H1 (cell line): ENCODE measurements around the gene OR5C1. TPM values are rescaled to one million over a fixed set of nuclear protein-coding genes. Genes with fewer than 3 reads are reported as not detected.

Experiments
- polyA plus RNA-seq, 7 experiments: library from polyadenylated mRNA; depleted of rRNA in 3 of 7; stranded (reverse) in 5 of 7; unstranded in 2 of 7; fragments of >200 nt in 5 of 7; fragments of 200-250 nt in 2 of 7; gene quantifications; 1 replicate in 5 of 7; 2 replicates in 1 of 7; 4 replicates in 1 of 7; pipeline versions ENCODE4 v1.2.1 to v1.2.3, GENCODE V29; 2011 to 2013; ENCODE audit warnings: missing spikeins in 2 of 7, mixed read lengths in 2 of 7
- total RNA-seq: library from RNA; stranded (reverse); fragmentation: NEBNext Ultra II Directional; extraction: Animal tissue kit (Norgen Biotek cat#: 25700); gene quantifications from 2 replicates; pipeline ENCODE4 v1.2.1, GENCODE V29; 2021

The OR5C1 gene
- total and polyA plus RNA-seq, 2 of the 8 experiments (the other 6 are each of a cell fraction or from before 2014, with no cell fraction given), result not detected

Other genes with a start within 250 kb of the OR5C1 start
- gene OR1N2, start 235.8 kb upstream of the OR5C1 start, total RNA-seq, result not detected in 2 replicates
- not detected in 2 replicates for gene OR1N2, start 235.8 kb upstream of the OR5C1 start, polyA plus RNA-seq (2011; rRNA removed)
- not detected in 2 replicates for gene OR1L8, start 205.5 kb upstream of the OR5C1 start, total RNA-seq
- not detected in 2 replicates for gene OR1L8, start 205.5 kb upstream of the OR5C1 start, polyA plus RNA-seq (2011; rRNA removed)
- gene OR1Q1, start 174.2 kb upstream of the OR5C1 start, total RNA-seq, result not detected in 2 replicates
- not detected in 2 replicates for gene OR1Q1, start 174.2 kb upstream of the OR5C1 start, polyA plus RNA-seq (2011; rRNA removed)
- not detected in 2 replicates for gene OR1B1, start 131.3 kb upstream of the OR5C1 start, total RNA-seq
- gene OR1B1, start 131.3 kb upstream of the OR5C1 start, polyA plus RNA-seq (2011; rRNA removed), result not detected in 2 replicates
- gene OR1L1, start 127.2 kb upstream of the OR5C1 start, total RNA-seq, result not detected in 2 replicates
- gene OR1L1, start 127.2 kb upstream of the OR5C1 start, polyA plus RNA-seq (2011; rRNA removed), result not detected in 2 replicates
- not detected in 2 replicates for gene OR1L3, start 113.8 kb upstream of the OR5C1 start, total RNA-seq
- gene OR1L3, start 113.8 kb upstream of the OR5C1 start, polyA plus RNA-seq (2011; rRNA removed), result not detected in 2 replicates
- not detected in 2 replicates for gene OR1L4, start 64.9 kb upstream of the OR5C1 start, total RNA-seq
- not detected in 2 replicates for gene OR1L4, start 64.9 kb upstream of the OR5C1 start, polyA plus RNA-seq (2011; rRNA removed)
- gene OR1L6, start 46.6 kb upstream of the OR5C1 start, total RNA-seq, result not detected in 2 replicates
- gene OR1L6, start 46.6 kb upstream of the OR5C1 start, polyA plus RNA-seq (2011; rRNA removed), result not detected in 2 replicates
- not detected in 2 replicates for gene OR1K1, start 11.2 kb downstream of the OR5C1 start, total RNA-seq
- gene OR1K1, start 11.2 kb downstream of the OR5C1 start, polyA plus RNA-seq (2011; rRNA removed), result not detected in 2 replicates
- 21.8 and 24.6 TPM in 2 replicates for gene PDCL, start 39.7 kb downstream of the OR5C1 start, total RNA-seq
- gene PDCL, start 39.7 kb downstream of the OR5C1 start, polyA plus RNA-seq (2011; rRNA removed), result 5.4 and 7.1 TPM in 2 replicates
- gene RC3H2, start 116.4 kb downstream of the OR5C1 start, total RNA-seq, result 38.4 and 40.0 TPM in 2 replicates
- gene RC3H2, start 116.4 kb downstream of the OR5C1 start, polyA plus RNA-seq (2011; rRNA removed), result 7.9 and 11.2 TPM in 2 replicates
- 9.3 and 10.0 TPM in 2 replicates for gene ZBTB6, start 124.4 kb downstream of the OR5C1 start, total RNA-seq
- gene ZBTB6, start 124.4 kb downstream of the OR5C1 start, polyA plus RNA-seq (2011; rRNA removed), result 1.6 and 2.0 TPM in 2 replicates
- gene ZBTB26, start 142.6 kb downstream of the OR5C1 start, total RNA-seq, result 7.3 and 7.4 TPM in 2 replicates
- 3.6 and 5.7 TPM in 2 replicates for gene ZBTB26, start 142.6 kb downstream of the OR5C1 start, polyA plus RNA-seq (2011; rRNA removed)
- 33.3 and 38.3 TPM in 2 replicates for gene RABGAP1, start 152.1 kb downstream of the OR5C1 start, total RNA-seq
- gene RABGAP1, start 152.1 kb downstream of the OR5C1 start, polyA plus RNA-seq (2011; rRNA removed), result 11.6 and 15.7 TPM in 2 replicates
- gene GPR21, start 244.7 kb downstream of the OR5C1 start, total RNA-seq, result 0.58 and 0.65 TPM in 2 replicates
- 0.61 and 0.71 TPM in 2 replicates for gene GPR21, start 244.7 kb downstream of the OR5C1 start, polyA plus RNA-seq (2011; rRNA removed)